NT2/D1 (cell line): ENCODE data around the gene YPEL1.

Experiments
- DNase-seq: peaks from one replicate; pipeline ENCODE4 v3.0.0-alpha.2; 2011; ENCODE audit warnings: low read depth, low spot score
- H3K27me3 ChIP-seq: 2 replicates; pipeline ENCODE4 v1.6.0; 2011; ENCODE audit warnings: mild to moderate bottlenecking; ENCODE audit not compliant: insufficient read length, insufficient read depth
- H3K36me3 ChIP-seq: 2 replicates; pipeline ENCODE4 v1.6.1; 2011; ENCODE audit warnings: mild to moderate bottlenecking, low read length, mixed read lengths; ENCODE audit not compliant: insufficient read depth, insufficient read length
- H3K4me1 ChIP-seq: 2 replicates; pipeline ENCODE4 v1.5.1; 2011; ENCODE audit not compliant: insufficient read depth, insufficient read length
- H3K4me3 ChIP-seq: 2 replicates; pipeline ENCODE4 v1.5.1; 2011; ENCODE audit warnings: low read depth; ENCODE audit not compliant: insufficient read length
- H3K9ac ChIP-seq: 2 replicates; pipeline ENCODE4 v1.6.0; 2011; ENCODE audit warnings: low read depth; ENCODE audit not compliant: insufficient read length
- H3K9me3 ChIP-seq: 2 replicates; pipeline ENCODE4 v1.5.1; 2011; ENCODE audit warnings: mild to moderate bottlenecking, low read length; ENCODE audit not compliant: insufficient read depth
- SUZ12 ChIP-seq: IDR thresholded peaks from 2 replicates; pipeline ENCODE4 v1.6.1; 2011; ENCODE audit not compliant: insufficient read length, insufficient read depth; ENCODE audit errors: extremely low read depth
- YY1 ChIP-seq: IDR thresholded peaks from 2 replicates; pipeline ENCODE4 v1.6.1; 2011; ENCODE audit not compliant: insufficient read length, insufficient read depth
- ZNF274 ChIP-seq: IDR thresholded peaks from 2 replicates; pipeline ENCODE4 v1.6.1; 2011; ENCODE audit warnings: mild to moderate bottlenecking, low read depth, low read length

YPEL1 gene

GRCh38 chr22:21708960-21709359, 26.6 kb downstream of the YPEL1 start:
- H3K9me3 ChIP-seq, result no peaks in the 10 kb centered on the region
- no peaks in the 10 kb centered on the region for H3K27me3 ChIP-seq
- TF ChIP-seq SUZ12, result no peak
- TF ChIP-seq YY1, result no peak
- no peak for TF ChIP-seq ZNF274

GRCh38 chr22:21707677-21708076, 27.9 kb downstream of the YPEL1 start:
- Histone ChIP-seq H3K27me3 (no peaks in the 10 kb centered on the region), H3K9ac (no peak overlapping the region), H3K36me3 (no peaks in the 10 kb centered on the region), H3K9me3 (no peaks in the 10 kb centered on the region), H3K4me3 (no peak overlapping the region), H3K4me1 (no peaks in the 10 kb centered on the region)
- DNase-seq, result no peak
- TF ChIP-seq YY1 (no peak), SUZ12 (no peak), ZNF274 (no peak)

More at GRCh38 chr22:21708960-21709359, 26.6 kb downstream of the YPEL1 start:
- no peak for DNase-seq
- no peaks in the 10 kb centered on the region for H3K4me1 ChIP-seq
- H3K9ac ChIP-seq, result no peak overlapping the region
- no peak overlapping the region for H3K4me3 ChIP-seq
- no peaks in the 10 kb centered on the region for H3K36me3 ChIP-seq

GRCh38 chr22:21703684-21704316, 31.8 kb downstream of the YPEL1 start:
- no peaks in the 10 kb centered on the region for H3K9me3 ChIP-seq
- H3K4me1 ChIP-seq, result peaks cover 2% of the 10 kb centered on the region
- H3K9ac ChIP-seq, result no peak overlapping the region
- no peaks in the 10 kb centered on the region for H3K27me3 ChIP-seq
- no peak overlapping the region for H3K4me3 ChIP-seq
- no peak for TF ChIP-seq YY1
- TF ChIP-seq ZNF274, result no peak
- no peak for TF ChIP-seq SUZ12
- peaks cover 4% of the 10 kb centered on the region for H3K36me3 ChIP-seq
- DNase-seq, result no peak

- Histone ChIP-seq H3K36me3 (peaks cover 4% of the 10 kb centered on the region), H3K4me3 (no peak overlapping the region), H3K9me3 (no peaks in the 10 kb centered on the region), H3K9ac (no peak overlapping the region), H3K27me3 (no peaks in the 10 kb centered on the region), H3K4me1 (peaks cover 4% of the 10 kb centered on the region)
- DNase-seq, result no peak
- TF ChIP-seq YY1 (no peak), ZNF274 (no peak), SUZ12 (no peak)
Observed at GRCh38 chr22:21702700-21703683, 32.6 kb downstream of the YPEL1 start.

GRCh38 chr22:21702094-21702493, 33.5 kb downstream of the YPEL1 start:
- no peaks in the 10 kb centered on the region for H3K9me3 ChIP-seq

GRCh38 chr22:21701384-21701971, 34.1 kb downstream of the YPEL1 start:
- no peaks in the 10 kb centered on the region for H3K9me3 ChIP-seq

More at GRCh38 chr22:21702094-21702493, 33.5 kb downstream of the YPEL1 start:
- no peak for DNase-seq
- TF ChIP-seq SUZ12 (no peak), ZNF274 (no peak), YY1 (no peak)
- Histone ChIP-seq H3K4me3 (no peak overlapping the region), H3K27me3 (no peaks in the 10 kb centered on the region), H3K9ac (no peak overlapping the region), H3K4me1 (peaks cover 4% of the 10 kb centered on the region), H3K36me3 (peaks cover 9% of the 10 kb centered on the region)

More at GRCh38 chr22:21701384-21701971, 34.1 kb downstream of the YPEL1 start:
- Histone ChIP-seq H3K27me3 (no peaks in the 10 kb centered on the region), H3K36me3 (peaks cover 15% of the 10 kb centered on the region), H3K4me1 (peaks cover 4% of the 10 kb centered on the region), H3K9ac (no peak overlapping the region), H3K4me3 (no peak overlapping the region)
- DNase-seq, result no peak
- TF ChIP-seq SUZ12, result no peak
- no peak for TF ChIP-seq ZNF274
- no peak for TF ChIP-seq YY1
